ENCODE data around the gene ARSD.

GRCh38 chrX:2875798-2876399, 53.2 kb downstream of the ARSD start:
- TF ChIP-seq CTCF (IDR thresholded peaks at IDR 0.05; ENCODE audit: control extremely low read depth in 1 of 3, insufficient read depth in 1 of 3, low read depth in 1 of 3, low read length in 3 of 3): peak in 2 of 3 experiments; percentile 25 to 27; a peak in 2 of 4 replicates
- TF ChIP-seq, protein P1, sequence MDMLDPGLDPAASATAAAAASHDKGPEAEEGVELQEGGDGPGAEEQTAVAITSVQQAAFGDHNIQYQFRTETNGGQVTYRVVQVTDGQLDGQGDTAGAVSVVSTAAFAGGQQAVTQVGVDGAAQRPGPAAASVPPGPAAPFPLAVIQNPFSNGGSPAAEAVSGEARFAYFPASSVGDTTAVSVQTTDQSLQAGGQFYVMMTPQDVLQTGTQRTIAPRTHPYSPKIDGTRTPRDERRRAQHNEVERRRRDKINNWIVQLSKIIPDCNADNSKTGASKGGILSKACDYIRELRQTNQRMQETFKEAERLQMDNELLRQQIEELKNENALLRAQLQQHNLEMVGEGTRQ (IDR thresholded peaks at IDR 0.05; ENCODE audit: low read length): no peak
- TF ChIP-seq ZNF274 (IDR thresholded peaks at IDR 0.05; ENCODE audit: borderline replicate concordance, extremely low read depth, low read length): no peak
